HCT116 (cell line): Measurements from ENCODE around the gene RAD51D. TPM values are rescaled to one million over a fixed set of nuclear protein-coding genes. Genes with fewer than 3 reads are reported as not detected.

Source experiments
- ATAC-seq: fragments of 200-7000 bp; cut with Tn5 transposase; 2 replicates; pipeline ENCODE4 v1.9.1; 2020; ENCODE audit warnings: mild to moderate bottlenecking, moderate library complexity
- BruUV-seq: library from RNA; stranded (reverse); fragments of 400-500 nt; replicated peaks from 2 replicates; lab custom pipeline; 2021; lab: Mats Ljungman, UMichigan
- CTCF ChIA-PET: fragments of 300-600 bp; sonication (Branson Sonifier 250); formaldehyde crosslinking; loops from one replicate; lab custom pipeline; 2021; ENCODE audit warnings: antibody characterized with exemption; lab: Charles Lee
- POLR2A ChIA-PET: fragments of 300-600, 350-600 bp; sonication (Branson Sonifier 250); formaldehyde crosslinking; loops from one replicate; lab custom pipeline; 2021; ENCODE audit warnings: antibody characterized with exemption; lab: Charles Lee
- RAD21 ChIA-PET, 2 experiments: fragments of 300-600 bp; sonication (Branson Sonifier 250); formaldehyde crosslinking; loops; one replicate each; lab custom pipeline; 2023; ENCODE audit warnings: low total read pairs in 2 of 2; ENCODE audit not compliant: uncharacterized antibody in 2 of 2, unreplicated experiment in 2 of 2, low non-redundant PET in 1 of 2; lab: Charles Lee
- DNase-seq: peaks from one replicate; pipeline ENCODE4 v3.0.0-alpha.2; 2010; ENCODE audit warnings: low read depth, low spot score
- H2AFZ ChIP-seq: fragments of 200-600 bp; shearing (Covaris generic), sonication (generic); 2 replicates; pipeline ENCODE4 v1.6.1; 2017; ENCODE audit warnings: low read depth, mixed run types, mixed read lengths, antibody characterized with exemption, low read length; ENCODE audit not compliant: poor library complexity, severe bottlenecking
- H3K27ac ChIP-seq: 2 replicates; pipeline ENCODE4 v1.5.1; 2012; ENCODE audit warnings: low read depth, low read length
- H3K27me3 ChIP-seq: fragments of 200-600 bp; sonication (generic); 2 replicates; pipeline ENCODE4 v1.6.1; 2016; ENCODE audit warnings: mixed run types, low read length, mixed read lengths; ENCODE audit not compliant: insufficient read depth
- H3K36me3 ChIP-seq, 2 experiments: fragments of 200-500 bp in 1 of 2; fragments of 200-600 bp in 1 of 2; sonication (Bioruptor generic) in 1 of 2; sonication (generic) in 1 of 2; 2 replicates each; pipeline versions ENCODE4 v1.5.1 to v1.6.1; 2014 to 2016; ENCODE audit warnings: low read length in 2 of 2, inconsistent platforms in 1 of 2, mixed read lengths in 1 of 2, mixed run types in 1 of 2; ENCODE audit not compliant: insufficient read depth in 2 of 2, control insufficient read depth in 1 of 2
- H3K4me1 ChIP-seq, 2 experiments: fragments of 200-600 bp in 1 of 2; sonication (generic) in 1 of 2; 2 replicates each; pipeline versions ENCODE4 v1.5.1 to v1.6.1; 2012 to 2017; ENCODE audit warnings: low read length in 2 of 2, inconsistent platforms in 1 of 2, mild to moderate bottlenecking in 1 of 2, mixed read lengths in 1 of 2, mixed run types in 1 of 2, moderate library complexity in 1 of 2; ENCODE audit not compliant: insufficient read depth in 2 of 2, control insufficient read depth in 1 of 2
- H3K4me2 ChIP-seq: fragments of 200-600 bp; sonication (generic); 2 replicates; pipeline ENCODE4 v1.6.1; 2017; ENCODE audit warnings: mixed run types, low read length, mixed read lengths
- H3K4me3 ChIP-seq, 2 experiments: fragments of 200-600 bp in 1 of 2; sonication (generic) in 1 of 2; replicated peaks in 1 of 2; 2 replicates each; pipeline ENCODE4 v1.5.1; 2011 to 2016; ENCODE audit warnings: low read length in 2 of 2, control low read depth in 1 of 2, low read depth in 1 of 2, mild to moderate bottlenecking in 1 of 2, mixed read lengths in 1 of 2, mixed run types in 1 of 2
- H3K79me2 ChIP-seq: fragments of 200-600 bp; sonication (generic); 2 replicates; pipeline ENCODE4 v1.6.1; 2017; ENCODE audit warnings: mild to moderate bottlenecking, mixed run types, low read length, moderate library complexity, mixed read lengths; ENCODE audit not compliant: insufficient read depth
- H3K9ac ChIP-seq: fragments of 200-600 bp; sonication (generic); 2 replicates; pipeline ENCODE4 v1.6.1; 2016; ENCODE audit warnings: low read length, mixed read lengths
- H3K9me2 ChIP-seq: fragments of 200-600 bp; sonication (generic), shearing (Covaris generic); 2 replicates; pipeline ENCODE4 v1.6.1; 2017; ENCODE audit warnings: mixed run types, mild to moderate bottlenecking, moderate library complexity; ENCODE audit not compliant: insufficient read depth
- H3K9me3 ChIP-seq, 2 experiments: fragments of 200-500 bp in 1 of 2; fragments of 200-600 bp in 1 of 2; sonication (Bioruptor generic) in 1 of 2; sonication (generic) in 1 of 2; 2 replicates each; pipeline ENCODE4 v1.6.1; 2014 to 2017; ENCODE audit warnings: low read length in 2 of 2, mixed read lengths in 2 of 2, inconsistent platforms in 1 of 2, low read depth in 1 of 2, mild to moderate bottlenecking in 1 of 2, mixed run types in 1 of 2, moderate library complexity in 1 of 2; ENCODE audit not compliant: control insufficient read depth in 1 of 2, insufficient read depth in 1 of 2
- H4K20me1 ChIP-seq: fragments of 200-600 bp; sonication (generic), shearing (Covaris generic); 2 replicates; pipeline ENCODE4 v1.6.1; 2017; ENCODE audit warnings: mixed run types, mild to moderate bottlenecking, moderate library complexity; ENCODE audit not compliant: insufficient read depth
- CBX3 ChIP-seq: IDR thresholded peaks from 2 replicates; pipeline ENCODE4 v1.6.1; 2012; ENCODE audit warnings: low read depth
- CEBPB ChIP-seq: IDR thresholded peaks from 2 replicates; pipeline ENCODE4 v1.6.1; 2012; ENCODE audit warnings: low read depth
- EGR1 ChIP-seq: IDR thresholded peaks from 2 replicates; pipeline ENCODE4 v1.6.1; 2012; ENCODE audit warnings: low read depth
- EZH2 ChIP-seq: fragments of 200-600 bp; sonication (generic); IDR thresholded peaks from 2 replicates; pipeline ENCODE4 v1.6.1; 2017; ENCODE audit warnings: antibody characterized with exemption, mixed run types
- EZH2phosphoT487 ChIP-seq: fragments of 200-600 bp; IDR thresholded peaks from 2 replicates; pipeline ENCODE4 v1.6.1; 2018; ENCODE audit warnings: antibody characterized with exemption, borderline replicate concordance
- FOSL1 ChIP-seq: IDR thresholded peaks from 2 replicates; pipeline ENCODE4 v1.6.1; 2012; ENCODE audit warnings: low read depth
- JUND ChIP-seq: IDR thresholded peaks from 2 replicates; pipeline ENCODE4 v1.6.1; 2012
- RAD21 ChIP-seq: IDR thresholded peaks from 2 replicates; pipeline ENCODE4 v1.6.1; 2012; ENCODE audit warnings: low read depth, mild to moderate bottlenecking
- SIN3A ChIP-seq: IDR thresholded peaks from 2 replicates; pipeline ENCODE4 v1.6.1; 2012; ENCODE audit warnings: low read depth
- SP1 ChIP-seq: IDR thresholded peaks from 2 replicates; pipeline ENCODE4 v1.6.1; 2012; ENCODE audit warnings: low read depth
- TCF7L2 ChIP-seq: IDR thresholded peaks from 2 replicates; pipeline ENCODE4 v1.7.0; 2011; ENCODE audit warnings: borderline replicate concordance, inconsistent platforms; ENCODE audit not compliant: insufficient read depth, insufficient read length; ENCODE audit errors: extremely low read depth
- YY1 ChIP-seq: IDR thresholded peaks from 2 replicates; pipeline ENCODE4 v1.6.1; 2011; ENCODE audit warnings: low read length, low read depth, moderate library complexity, mild to moderate bottlenecking; ENCODE audit not compliant: insufficient replicate concordance; ENCODE audit errors: extremely low read depth
- ZNF274 ChIP-seq: fragments of 200-500 bp; sonication (Bioruptor generic); IDR thresholded peaks from 2 replicates; pipeline ENCODE4 v1.6.1; 2014; ENCODE audit warnings: mild to moderate bottlenecking, low read depth, low read length, inconsistent platforms
- intact Hi-C: fragments of 100-400 bp; cut with micrococcal nuclease; formaldehyde crosslinking; loops from 2 replicates; pipeline ENCODE4 v1.10.0; 2022
- total RNA-seq: library from RNA; stranded (reverse); gene quantifications from one replicate; pipeline ENCODE4 v1.2.1, GENCODE V29; 2021; ENCODE audit not compliant: unreplicated experiment
- TF ChIP-seq, protein P1 (sequence below): IDR thresholded peaks from 2 replicates; pipeline ENCODE4 v1.6.1; 2011; ENCODE audit warnings: mild to moderate bottlenecking, low read length, moderate library complexity; ENCODE audit not compliant: insufficient replicate concordance; ENCODE audit errors: extremely low read depth
- TF ChIP-seq, protein P2 (sequence below): IDR thresholded peaks from 2 replicates; pipeline ENCODE4 v1.6.1; 2012

Gene RAD51D
- total RNA-seq, 1 experiment from 2014 or later = 12.9 TPM

DNA sequence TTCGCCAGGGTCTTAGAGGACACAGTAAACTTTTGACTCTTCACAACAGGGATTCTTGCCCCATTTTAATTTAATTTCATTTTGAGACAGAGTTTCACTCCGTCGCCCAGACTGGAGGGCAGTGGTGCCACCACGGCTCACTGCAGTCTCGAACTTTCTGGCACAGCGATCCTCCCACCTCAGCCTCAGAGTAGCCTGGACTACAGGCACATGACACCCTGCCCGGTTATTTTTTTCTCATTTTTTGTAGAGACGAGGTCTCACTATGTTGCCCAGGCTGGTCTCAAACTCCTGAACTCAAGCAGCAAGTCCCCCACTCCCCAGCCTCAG, 22.8 kb upstream of the RAD51D start:
- no peak for TF ChIP-seq TCF7L2
- no peak for TF ChIP-seq EZH2phosphoT487
- TF ChIP-seq CEBPB = no peak
- TF ChIP-seq CBX3 = no peak
- no peak for TF ChIP-seq RAD21
- TF ChIP-seq, protein P1, sequence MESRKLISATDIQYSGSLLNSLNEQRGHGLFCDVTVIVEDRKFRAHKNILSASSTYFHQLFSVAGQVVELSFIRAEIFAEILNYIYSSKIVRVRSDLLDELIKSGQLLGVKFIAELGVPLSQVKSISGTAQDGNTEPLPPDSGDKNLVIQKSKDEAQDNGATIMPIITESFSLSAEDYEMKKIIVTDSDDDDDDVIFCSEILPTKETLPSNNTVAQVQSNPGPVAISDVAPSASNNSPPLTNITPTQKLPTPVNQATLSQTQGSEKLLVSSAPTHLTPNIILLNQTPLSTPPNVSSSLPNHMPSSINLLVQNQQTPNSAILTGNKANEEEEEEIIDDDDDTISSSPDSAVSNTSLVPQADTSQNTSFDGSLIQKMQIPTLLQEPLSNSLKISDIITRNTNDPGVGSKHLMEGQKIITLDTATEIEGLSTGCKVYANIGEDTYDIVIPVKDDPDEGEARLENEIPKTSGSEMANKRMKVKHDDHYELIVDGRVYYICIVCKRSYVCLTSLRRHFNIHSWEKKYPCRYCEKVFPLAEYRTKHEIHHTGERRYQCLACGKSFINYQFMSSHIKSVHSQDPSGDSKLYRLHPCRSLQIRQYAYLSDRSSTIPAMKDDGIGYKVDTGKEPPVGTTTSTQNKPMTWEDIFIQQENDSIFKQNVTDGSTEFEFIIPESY = no peak
- TF ChIP-seq SIN3A = no peak
- TF ChIP-seq FOSL1 = no peak
- TF ChIP-seq YY1 = no peak
- TF ChIP-seq, protein P2, sequence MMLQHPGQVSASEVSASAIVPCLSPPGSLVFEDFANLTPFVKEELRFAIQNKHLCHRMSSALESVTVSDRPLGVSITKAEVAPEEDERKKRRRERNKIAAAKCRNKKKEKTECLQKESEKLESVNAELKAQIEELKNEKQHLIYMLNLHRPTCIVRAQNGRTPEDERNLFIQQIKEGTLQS = no peak
- no peak for TF ChIP-seq ZNF274
- TF ChIP-seq JUND = no peak
- TF ChIP-seq EGR1 = no peak
- TF ChIP-seq EZH2 = no peak
- no peak for TF ChIP-seq SP1
- Histone ChIP-seq H3K79me2 (peaks cover 46% of the 10 kb centered on the region), H2AFZ (peak overlapping the region; percentile 98), H3K9me2 (no peaks in the 10 kb centered on the region), H3K4me1 (peaks cover 3 to 10% of the 10 kb centered on the region in 2 experiments; a peak in 3 of 4 replicates), H3K9ac (peak overlapping the region; percentile 96), H3K4me2 (peak overlapping the region; percentile 93), H3K27me3 (no peaks in the 10 kb centered on the region), H3K27ac (no peak overlapping the region), H3K4me3 (peak overlapping the region; percentile 97 to 99), H4K20me1 (no peaks in the 10 kb centered on the region), H3K9me3 (no peaks in the 10 kb centered on the region), H3K36me3 (peaks cover 18 to 25% of the 10 kb centered on the region in 2 experiments)
- ChIA-PET CTCF (no interaction called here), POLR2A (no interaction called here), RAD21 (no interaction called here)
- intact Hi-C loops = loop anchor here (1.0 kb wide), 2 partner anchors 102 to 391 kb away; no protein-coding TSS in a partner anchor
- ATAC-seq = peak; percentile 65
- no TSS peak for BruUV-seq
- DNase-seq = no peak
